Measurements from ENCODE around the gene CTAGE8.

DNA sequence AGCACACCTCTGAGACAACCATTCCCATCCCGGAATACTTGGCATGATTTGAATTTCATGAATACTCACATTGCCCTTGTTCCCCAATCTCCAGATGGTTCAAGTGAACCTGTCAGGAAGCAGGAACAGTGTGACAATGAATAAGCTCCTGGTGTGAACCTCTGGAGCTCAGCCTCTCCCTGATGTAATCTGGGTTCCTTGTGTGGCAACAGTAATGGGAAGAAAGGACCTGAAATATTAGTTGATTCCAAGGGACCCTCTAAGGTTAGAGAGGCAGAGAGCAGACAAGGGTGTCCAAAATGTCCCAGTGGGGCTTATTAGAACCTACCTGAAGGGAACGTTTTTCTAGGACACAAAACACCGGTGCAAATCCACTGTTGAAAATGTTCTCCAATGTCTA lies 13.0 kb downstream of the CTAGE8 start:
- TF ChIP-seq CTCF (conservative IDR thresholded peaks at IDR 0.05) (no peak), EZH2 (IDR thresholded peaks at IDR 0.05; ENCODE audit: low read depth) (no peak)

All from PC-9 (cell line).